HEK293 (cell line): ENCODE results near the gene FREM1.

Source experiments
- ATF2 ChIP-seq: fragments of 450-650 bp; formaldehyde crosslinking; IDR thresholded peaks from 2 replicates; pipeline ENCODE4 v1.5.1; 2016; ENCODE audit warnings: missing biosample characterization, missing genetic modification characterization, low read depth
- CTCF ChIP-seq: fragments of 450-650 bp; formaldehyde crosslinking; IDR thresholded peaks from 2 replicates; pipeline ENCODE4 v1.5.1; 2016; ENCODE audit warnings: missing biosample characterization, missing genetic modification characterization
- GLIS1 ChIP-seq: fragments of 450-650 bp; formaldehyde crosslinking; IDR thresholded peaks from 2 replicates; pipeline ENCODE4 v1.5.1; 2016; ENCODE audit warnings: missing biosample characterization, missing genetic modification characterization
- PRDM10 ChIP-seq: fragments of 450-650 bp; formaldehyde crosslinking; IDR thresholded peaks from 2 replicates; pipeline ENCODE4 v1.5.1; 2016; ENCODE audit warnings: missing biosample characterization, missing genetic modification characterization
- REST ChIP-seq: fragments of 450-650 bp; formaldehyde crosslinking; IDR thresholded peaks from 2 replicates; pipeline ENCODE4 v1.5.1; 2016; ENCODE audit warnings: missing biosample characterization, missing genetic modification characterization
- ZBTB8A ChIP-seq: fragments of 450-650 bp; formaldehyde crosslinking; IDR thresholded peaks from 2 replicates; pipeline ENCODE4 v1.5.1; 2016; ENCODE audit warnings: missing biosample characterization, missing genetic modification characterization
- ZNF18 ChIP-seq: fragments of 450-650 bp; formaldehyde crosslinking; IDR thresholded peaks from 2 replicates; pipeline ENCODE4 v1.5.1; 2016; ENCODE audit warnings: missing biosample characterization, missing genetic modification characterization
- ZNF184 ChIP-seq: fragments of 450-650 bp; IDR thresholded peaks from 2 replicates; pipeline ENCODE4 v1.5.1; 2018; ENCODE audit warnings: missing biosample characterization, mild to moderate bottlenecking, missing genetic modification characterization
- ZNF24 ChIP-seq: fragments of 450-650 bp; formaldehyde crosslinking; IDR thresholded peaks from 2 replicates; pipeline ENCODE4 v1.5.1; 2016; ENCODE audit warnings: missing biosample characterization, missing genetic modification characterization
- ZNF280D ChIP-seq: fragments of 450-650 bp; formaldehyde crosslinking; IDR thresholded peaks from 2 replicates; pipeline ENCODE4 v1.5.1; 2016; ENCODE audit warnings: missing biosample characterization, missing genetic modification characterization
- ZNF501 ChIP-seq: fragments of 450-650 bp; formaldehyde crosslinking; IDR thresholded peaks from 2 replicates; pipeline ENCODE4 v1.5.1; 2016; ENCODE audit warnings: missing biosample characterization, missing genetic modification characterization
- ZNF530 ChIP-seq: fragments of 450-650 bp; formaldehyde crosslinking; IDR thresholded peaks from 2 replicates; pipeline ENCODE4 v1.5.1; 2016; ENCODE audit warnings: low read depth, missing biosample characterization, missing genetic modification characterization
- ZNF558 ChIP-seq: fragments of 450-650 bp; formaldehyde crosslinking; IDR thresholded peaks from 2 replicates; pipeline ENCODE4 v1.5.1; 2016; ENCODE audit warnings: missing biosample characterization, missing genetic modification characterization
- ZNF561 ChIP-seq: fragments of 450-650 bp; IDR thresholded peaks from 2 replicates; pipeline ENCODE4 v1.5.1; 2018; ENCODE audit warnings: missing biosample characterization, missing genetic modification characterization, borderline replicate concordance

GRCh38 chr9:14831074-14831473, 79.2 kb downstream of the FREM1 start:
- TF ChIP-seq CTCF (tag by site-specific recombination) (no peak), ZNF24 (tag by site-specific recombination) (no peak), ZNF501 (tag by site-specific recombination) (no peak), ZBTB8A (no peak), ZNF558 (tag by site-specific recombination) (no peak), ZNF184 (tag by site-specific recombination) (no peak), ZNF280D (tag by site-specific recombination) (no peak), ZNF530 (tag by site-specific recombination) (no peak), REST (tag by site-specific recombination) (no peak), ZNF18 (tag by site-specific recombination) (no peak), GLIS1 (tag by site-specific recombination) (no peak), PRDM10 (no peak), ZNF561 (no peak), ATF2 (tag by site-specific recombination) (no peak)
